Natural killer cell (primary cell): ENCODE results near the gene MAP7D3. TPM values are rescaled to one million over a fixed set of nuclear protein-coding genes. Genes with fewer than 3 reads are reported as not detected.

ENCODE experiments used
- ATAC-seq, 3 donors: fragments of 150-1000 bp in 2 of 3; fragments of 200-7000 bp in 1 of 3; cut with Tn5 transposase; 1 replicate in 1 of 3; 2 replicates in 2 of 3; pipeline ENCODE4 v1.10.0; 2021; ENCODE audit warnings: mild to moderate bottlenecking in 2 of 3, moderate library complexity in 2 of 3
- DNase-seq, 2 donors: peaks; one replicate each; pipeline versions ENCODE4 v3.0.0 to v3.0.0-alpha.2; 2013 to 2021; ENCODE audit warnings: mixed read lengths in 1 of 2
- H3K27ac ChIP-seq: one replicate; pipeline ENCODE4 v1.5.1; 2013; ENCODE audit warnings: mild to moderate bottlenecking, low read length
- H3K27me3 ChIP-seq: one replicate; pipeline ENCODE4 v1.6.1; 2013; ENCODE audit warnings: low read length; ENCODE audit not compliant: control insufficient read depth, insufficient read depth
- H3K36me3 ChIP-seq: one replicate; pipeline ENCODE4 v1.6.1; 2013; ENCODE audit warnings: low read length; ENCODE audit not compliant: control insufficient read depth, insufficient read depth
- H3K4me1 ChIP-seq: one replicate; pipeline ENCODE4 v1.6.1; 2013; ENCODE audit warnings: low read length; ENCODE audit not compliant: control insufficient read depth, insufficient read depth
- H3K4me3 ChIP-seq: one replicate; pipeline ENCODE4 v1.5.1; 2013; ENCODE audit warnings: low read length
- H3K9me3 ChIP-seq: one replicate; pipeline ENCODE4 v1.6.1; 2013; ENCODE audit warnings: low read length; ENCODE audit not compliant: control insufficient read depth, insufficient read depth
- H3K27ac Mint-ChIP-seq, 2 donors: one replicate each; pipeline ENCODE4 v1.8.0; 2022; ENCODE audit warnings: mild to moderate bottlenecking in 2 of 2, mixed read lengths in 2 of 2, moderate library complexity in 1 of 2
- H3K27me3 Mint-ChIP-seq, 2 donors: one replicate each; pipeline ENCODE4 v1.8.0; 2022; ENCODE audit warnings: low read depth in 2 of 2, mixed read lengths in 2 of 2
- H3K36me3 Mint-ChIP-seq: one replicate; pipeline ENCODE4 v1.8.0; 2022; ENCODE audit warnings: mixed read lengths
- H3K4me1 Mint-ChIP-seq, 2 donors: one replicate each; pipeline ENCODE4 v1.8.0; 2022; ENCODE audit warnings: mixed read lengths in 2 of 2
- H3K4me3 Mint-ChIP-seq: one replicate; pipeline ENCODE4 v1.8.0; 2022; ENCODE audit warnings: mild to moderate bottlenecking, moderate library complexity, mixed read lengths
- H3K9me3 Mint-ChIP-seq, 2 donors: one replicate each; pipeline ENCODE4 v1.8.0; 2022; ENCODE audit warnings: mixed read lengths in 2 of 2
- CTCF ChIP-seq: fragments of 200-600 bp; IDR thresholded peaks from one replicate; pipeline ENCODE4 v1.8.0; 2022; ENCODE audit warnings: antibody characterized with exemption
- WGBS: methylation state at CpG from one replicate; pipeline ENCODE4 v1.1.7; 2013; ENCODE audit warnings: missing lambda C conversion rate; ENCODE audit not compliant: insufficient coverage; 5-methylcytosine and 5-hydroxymethylcytosine counted together
- intact Hi-C: fragments of 100-400 bp; cut with micrococcal nuclease; formaldehyde crosslinking; loops from one replicate; pipeline ENCODE4 v1.14.2; 2022
- total RNA-seq, 4 donors: library from RNA; stranded (reverse); fragments of 120-200 nt in 1 of 4; gene quantifications; one replicate each; pipeline versions ENCODE4 v1.2.3 to v1.2.4, GENCODE V29; 2013 to 2022

MAP7D3 gene
- total RNA-seq, 3 donors from 2014 or later (not counting 1 experiment from before 2014, with no cell fraction given), result 5.6 to 6.1 (median 5.7) TPM

DNA sequence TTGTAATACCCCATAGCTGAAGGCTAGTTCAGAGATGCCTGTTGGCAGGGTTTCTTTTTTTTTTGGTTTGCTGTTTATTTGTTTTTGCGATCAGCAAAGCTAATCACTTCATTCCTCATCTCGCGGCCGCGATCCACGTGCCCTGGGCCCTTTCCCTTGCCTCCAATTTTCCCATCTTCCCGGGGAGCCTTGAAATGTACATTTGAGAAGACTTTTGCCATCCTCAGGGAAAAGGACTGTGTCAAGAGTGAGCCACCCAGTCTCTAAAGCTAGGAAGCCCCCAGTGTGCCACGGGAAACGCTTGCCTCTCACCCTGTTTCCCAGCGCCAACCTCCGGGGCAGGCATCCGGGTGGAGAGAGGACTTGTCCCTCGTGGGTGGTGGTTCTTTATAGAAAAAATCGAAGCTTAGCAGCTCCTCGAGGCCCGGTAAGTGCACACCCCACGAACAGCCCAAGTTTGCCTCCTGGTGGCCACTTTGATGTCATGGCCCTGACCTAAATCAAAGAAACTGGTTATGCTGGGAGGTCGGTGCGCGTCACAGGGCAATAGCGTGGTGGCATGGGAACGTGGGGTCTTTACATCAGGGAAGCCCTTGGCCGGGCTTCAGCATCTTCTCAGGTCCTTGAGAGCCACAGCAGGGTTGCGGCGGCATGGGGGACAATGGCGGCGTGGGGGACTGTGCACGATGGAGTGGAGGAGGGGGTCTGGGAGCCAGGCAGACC, 42.0 kb downstream of the MAP7D3 start:
- DNase-seq (peak; percentile 16 to 68), ATAC-seq (peak in 2 of 3 donors; percentile 63)
- Histone ChIP-seq H3K27me3 (no peaks in the 10 kb centered on the region), H3K4me3 (no peak overlapping the region), H3K27ac (no peak overlapping the region), H3K9me3 (no peaks in the 10 kb centered on the region), H3K4me1 (peaks cover 23% of the 10 kb centered on the region), H3K36me3 (no peaks in the 10 kb centered on the region)
- Mint-ChIP-seq H3K27me3 (no peaks in the 10 kb centered on the region), H3K9me3 (no peaks in the 10 kb centered on the region), H3K4me3 (no peak overlapping the region), H3K4me1 (peaks cover 9 to 12% of the 10 kb centered on the region in 2 donors), H3K27ac (no peak overlapping the region), H3K36me3 (no peaks in the 10 kb centered on the region)
- intact Hi-C loops, result loop anchor here (1.0 kb wide), 1 partner anchor 181 kb away; no protein-coding TSS in a partner anchor
- 62% methylated on average over 23 of the region's 28 CpGs for WGBS
- TF ChIP-seq CTCF, result peak; percentile 24

DNA sequence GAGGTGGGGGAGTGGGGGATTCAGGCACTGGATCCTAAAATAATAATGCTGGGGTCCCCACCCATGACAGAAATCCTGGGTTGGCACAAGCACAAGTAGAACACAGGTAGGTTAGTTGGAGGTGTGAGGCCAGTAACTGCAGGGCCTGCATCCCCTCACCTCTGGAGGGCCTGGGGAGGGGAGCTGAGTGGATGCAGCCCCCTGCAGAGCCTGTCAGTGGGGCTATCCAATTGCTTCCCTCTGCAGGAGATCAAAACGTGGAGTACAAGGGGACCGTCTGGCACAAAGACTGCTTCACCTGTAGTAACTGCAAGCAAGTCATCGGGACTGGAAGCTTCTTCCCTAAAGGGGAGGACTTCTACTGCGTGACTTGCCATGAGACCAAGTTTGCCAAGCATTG, 43.7 kb downstream of the MAP7D3 start:
- H3K36me3 ChIP-seq, result no peaks in the 10 kb centered on the region
- H3K4me1 ChIP-seq, result peaks cover 23% of the 10 kb centered on the region
- no peak overlapping the region for H3K4me3 ChIP-seq
- ATAC-seq (no peak), DNase-seq (no peak)
- H3K27ac ChIP-seq, result no peak overlapping the region
- Mint-ChIP-seq H3K36me3 (no peaks in the 10 kb centered on the region), H3K4me1 (peaks cover 17 to 26% of the 10 kb centered on the region in 2 donors), H3K4me3 (no peak overlapping the region), H3K27me3 (no peaks in the 10 kb centered on the region), H3K27ac (no peak overlapping the region), H3K9me3 (no peaks in the 10 kb centered on the region)
- H3K27me3 ChIP-seq, result no peaks in the 10 kb centered on the region
- no peaks in the 10 kb centered on the region for H3K9me3 ChIP-seq
- intact Hi-C loops, result no loop called here
- WGBS, result 94% methylated on average over 4 of the region's 4 CpGs
- no peak for TF ChIP-seq CTCF

GRCh38 chrX:136206916-136207315, 44.3 kb downstream of the MAP7D3 start:
- 91% methylated on average over 4 of the region's 6 CpGs for WGBS
- Histone ChIP-seq H3K9me3 (no peaks in the 10 kb centered on the region), H3K27me3 (no peaks in the 10 kb centered on the region), H3K4me1 (peaks cover 23% of the 10 kb centered on the region), H3K27ac (no peak overlapping the region), H3K36me3 (no peaks in the 10 kb centered on the region), H3K4me3 (no peak overlapping the region)
- no peaks in the 10 kb centered on the region for H3K27me3 Mint-ChIP-seq
- no peak overlapping the region for H3K4me3 Mint-ChIP-seq
- intact Hi-C loops, result no loop called here
- no peaks in the 10 kb centered on the region for H3K9me3 Mint-ChIP-seq
- no peak for TF ChIP-seq CTCF
- H3K27ac Mint-ChIP-seq, result no peak overlapping the region
- H3K4me1 Mint-ChIP-seq, result peaks cover 17 to 26% of the 10 kb centered on the region in 2 donors
- no peaks in the 10 kb centered on the region for H3K36me3 Mint-ChIP-seq
- DNase-seq (no peak), ATAC-seq (no peak)
